ENCODE results near the gene SETD1B. TPM values are rescaled to one million over a fixed set of nuclear protein-coding genes. Genes with fewer than 3 reads are reported as not detected.

Gene SETD1B
- total and polyA plus RNA-seq, 2 donors (not counting 1 experiment from before 2014, with no cell fraction given): 7.9 to 61.4 TPM

DNA sequence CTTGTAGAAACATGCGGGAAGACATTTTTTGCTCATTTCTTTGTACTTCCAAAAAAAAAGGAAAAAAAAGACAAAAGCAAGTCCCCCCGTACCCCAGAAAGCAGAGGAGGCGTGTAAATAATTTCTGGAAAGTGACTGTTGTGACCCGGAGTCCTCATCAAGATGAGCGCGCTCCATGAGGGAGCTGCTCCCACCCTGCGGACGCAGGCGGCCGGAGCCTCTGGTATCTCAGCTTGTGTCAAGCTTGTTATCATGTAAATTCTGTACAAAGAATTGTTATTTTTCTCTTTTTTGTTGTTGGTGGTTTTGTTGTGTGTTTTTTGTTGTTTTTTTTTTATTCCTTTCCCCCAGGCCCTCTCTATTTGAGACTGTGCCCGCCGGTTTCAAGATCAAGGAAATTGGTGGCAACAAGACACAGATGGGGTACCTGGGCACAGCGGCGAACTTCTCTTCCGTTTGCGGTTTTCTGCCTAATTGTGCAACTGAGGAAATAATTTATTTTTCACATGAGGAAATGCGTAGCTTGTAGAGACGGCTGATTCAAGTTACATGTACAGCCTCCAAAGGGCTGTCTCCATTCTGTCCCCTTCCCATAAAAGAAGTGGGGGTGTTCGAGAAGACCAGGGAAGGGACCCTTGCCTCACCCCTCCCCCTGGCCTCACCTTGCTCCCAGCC lies 27.9 kb downstream of the SETD1B start:
- DNase-seq (no peak), ATAC-seq (ENCODE audit: low read depth) (no peak)
- H4K20me1 ChIP-seq (ENCODE audit: control insufficient read depth, insufficient read depth, low read length, poor library complexity, severe bottlenecking): peaks cover 28% of the 10 kb centered on the region
- TF ChIP-seq, protein P1, sequence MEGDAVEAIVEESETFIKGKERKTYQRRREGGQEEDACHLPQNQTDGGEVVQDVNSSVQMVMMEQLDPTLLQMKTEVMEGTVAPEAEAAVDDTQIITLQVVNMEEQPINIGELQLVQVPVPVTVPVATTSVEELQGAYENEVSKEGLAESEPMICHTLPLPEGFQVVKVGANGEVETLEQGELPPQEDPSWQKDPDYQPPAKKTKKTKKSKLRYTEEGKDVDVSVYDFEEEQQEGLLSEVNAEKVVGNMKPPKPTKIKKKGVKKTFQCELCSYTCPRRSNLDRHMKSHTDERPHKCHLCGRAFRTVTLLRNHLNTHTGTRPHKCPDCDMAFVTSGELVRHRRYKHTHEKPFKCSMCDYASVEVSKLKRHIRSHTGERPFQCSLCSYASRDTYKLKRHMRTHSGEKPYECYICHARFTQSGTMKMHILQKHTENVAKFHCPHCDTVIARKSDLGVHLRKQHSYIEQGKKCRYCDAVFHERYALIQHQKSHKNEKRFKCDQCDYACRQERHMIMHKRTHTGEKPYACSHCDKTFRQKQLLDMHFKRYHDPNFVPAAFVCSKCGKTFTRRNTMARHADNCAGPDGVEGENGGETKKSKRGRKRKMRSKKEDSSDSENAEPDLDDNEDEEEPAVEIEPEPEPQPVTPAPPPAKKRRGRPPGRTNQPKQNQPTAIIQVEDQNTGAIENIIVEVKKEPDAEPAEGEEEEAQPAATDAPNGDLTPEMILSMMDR (IDR thresholded peaks at IDR 0.05): no peak
- TF ChIP-seq EZH2 (IDR thresholded peaks at IDR 0.05; ENCODE audit: borderline replicate concordance, insufficient read depth, low read depth, low read length, poor library complexity, severe bottlenecking): no peak
- H3K4me1 ChIP-seq (ENCODE audit: control insufficient read depth in 2 of 2, insufficient read depth in 2 of 2, low read length in 2 of 2): no peaks in the 10 kb centered on the region
- H3K9me3 ChIP-seq (ENCODE audit: control extremely low read depth in 1 of 3, control insufficient read depth in 2 of 3, insufficient read depth in 1 of 3, low read length in 2 of 3): no peaks in the 10 kb centered on the region
- no peaks in the 10 kb centered on the region for H3K4me1 Mint-ChIP-seq
- H2AFZ ChIP-seq (ENCODE audit: insufficient read depth, low read depth, low read length, poor library complexity, severe bottlenecking): no peak overlapping the region
- peaks cover 11% of the 10 kb centered on the region for H3K79me2 ChIP-seq (ENCODE audit: control insufficient read depth, insufficient read depth, low read length)
- peaks cover 0 to 44% of the 10 kb centered on the region in 2 experiments for H3K36me3 ChIP-seq (replicated peaks in 1 of 2; ENCODE audit: control extremely low read depth in 1 of 2, control insufficient read depth in 1 of 2, extremely low read depth in 1 of 2, insufficient read depth in 2 of 2, low read length in 1 of 2)
- intact Hi-C loops (cut with micrococcal nuclease): no loop called here
- H3K27ac Mint-ChIP-seq: peak overlapping the region; percentile 15
- no peak overlapping the region for H3K4me2 ChIP-seq (replicated peaks; ENCODE audit: low read depth, low read length, poor library complexity, severe bottlenecking)
- CTCF ChIA-PET: interaction anchor here (0.6 to 0.9 kb wide), 2 partner anchors 37 to 60 kb away, joined by 4 read pairs; no protein-coding TSS in a partner anchor
- H3K9ac ChIP-seq (ENCODE audit: low read length): no peak overlapping the region
- no peak overlapping the region for H3K4me3 ChIP-seq (ENCODE audit: control extremely low read depth in 1 of 5, extremely low read depth in 1 of 5, insufficient read depth in 1 of 5, low read depth in 2 of 5, low read length in 4 of 5)
- no peak overlapping the region for H3K27ac ChIP-seq (ENCODE audit: low read length in 2 of 2)
- no peaks in the 10 kb centered on the region for H3K27me3 Mint-ChIP-seq
- H3K27me3 ChIP-seq (replicated peaks in 1 of 4; ENCODE audit: control extremely low read depth in 1 of 4, control insufficient read depth in 3 of 4, insufficient read depth in 4 of 4, low read length in 3 of 4): no peaks in the 10 kb centered on the region
- POLR2A ChIA-PET: no interaction called here
- H3K9me3 Mint-ChIP-seq (ENCODE audit: insufficient read depth): no peaks in the 10 kb centered on the region
- WGBS (ENCODE audit: insufficient coverage): 97% methylated on average over 6 of the region's 19 CpGs
- no peak overlapping the region for H3K4me3 Mint-ChIP-seq

DNA sequence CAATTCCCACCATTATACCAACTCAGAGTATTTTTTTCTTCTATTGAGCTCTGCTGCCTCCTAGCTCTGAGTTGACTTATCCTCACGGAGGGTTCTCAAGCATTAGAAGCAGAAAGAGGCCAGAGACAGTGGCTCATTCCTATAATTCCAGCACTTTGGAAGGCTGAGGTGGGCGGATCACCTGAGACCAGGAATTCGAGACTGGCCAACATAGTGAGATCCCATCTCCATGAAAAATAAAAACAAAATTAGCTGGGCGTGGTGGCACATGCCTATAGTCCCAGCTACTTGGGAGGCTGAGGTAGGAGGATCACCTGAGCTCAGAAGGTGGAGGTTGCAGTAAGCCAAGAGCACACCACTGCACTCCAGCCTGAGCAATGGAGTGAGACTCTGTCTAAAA lies 33.9 kb downstream of the SETD1B start:
- Histone ChIP-seq H3K4me3 (ENCODE audit: control extremely low read depth in 1 of 5, extremely low read depth in 1 of 5, insufficient read depth in 1 of 5, low read depth in 2 of 5, low read length in 4 of 5) (no peak overlapping the region), H2AFZ (ENCODE audit: insufficient read depth, low read depth, low read length, poor library complexity, severe bottlenecking) (no peak overlapping the region), H4K20me1 (ENCODE audit: control insufficient read depth, insufficient read depth, low read length, poor library complexity, severe bottlenecking) (no peaks in the 10 kb centered on the region), H3K9me3 (ENCODE audit: control extremely low read depth in 1 of 3, control insufficient read depth in 2 of 3, insufficient read depth in 1 of 3, low read length in 2 of 3) (no peaks in the 10 kb centered on the region), H3K27me3 (replicated peaks in 1 of 4; ENCODE audit: control extremely low read depth in 1 of 4, control insufficient read depth in 3 of 4, insufficient read depth in 4 of 4, low read length in 3 of 4) (no peaks in the 10 kb centered on the region), H3K36me3 (replicated peaks in 1 of 2; ENCODE audit: control extremely low read depth in 1 of 2, control insufficient read depth in 1 of 2, extremely low read depth in 1 of 2, insufficient read depth in 2 of 2, low read length in 1 of 2) (no peaks in the 10 kb centered on the region), H3K9ac (ENCODE audit: low read length) (no peak overlapping the region), H3K79me2 (ENCODE audit: control insufficient read depth, insufficient read depth, low read length) (no peaks in the 10 kb centered on the region), H3K4me1 (ENCODE audit: control insufficient read depth in 2 of 2, insufficient read depth in 2 of 2, low read length in 2 of 2) (peaks cover 7 to 16% of the 10 kb centered on the region in 2 donors), H3K27ac (ENCODE audit: low read length in 2 of 2) (no peak overlapping the region), H3K4me2 (replicated peaks; ENCODE audit: low read depth, low read length, poor library complexity, severe bottlenecking) (no peak overlapping the region)
- no peak overlapping the region for H3K4me3 Mint-ChIP-seq
- ChIA-PET POLR2A (interaction anchor here (0.6 to 0.7 kb wide), 2 partner anchors 24 to 582 kb away, joined by 5 to 9 read pairs; no protein-coding TSS in a partner anchor), CTCF (interaction anchor here (0.6 to 6.2 kb wide), 4 partner anchors 10 to 43 kb away, joined by 3 to 38 read pairs (median 12); partner anchors contain the start of gene RHOF)
- DNase-seq (no peak), ATAC-seq (ENCODE audit: low read depth) (no peak)
- H3K27me3 Mint-ChIP-seq: no peaks in the 10 kb centered on the region
- no peak for TF ChIP-seq EZH2 (IDR thresholded peaks at IDR 0.05; ENCODE audit: borderline replicate concordance, insufficient read depth, low read depth, low read length, poor library complexity, severe bottlenecking)
- TF ChIP-seq, protein P1 (IDR thresholded peaks at IDR 0.05): no peak
- WGBS (ENCODE audit: insufficient coverage): 56% methylated on average over 1 of the region's 4 CpGs
- peaks cover 18% of the 10 kb centered on the region for H3K4me1 Mint-ChIP-seq
- intact Hi-C loops (cut with micrococcal nuclease): no loop called here
- H3K27ac Mint-ChIP-seq: no peak overlapping the region
- no peaks in the 10 kb centered on the region for H3K9me3 Mint-ChIP-seq (ENCODE audit: insufficient read depth)
